ENCODE data around the gene ZNF722. TPM values are rescaled to one million over a fixed set of nuclear protein-coding genes. Genes with fewer than 3 reads are reported as not detected.
A peak's percentile ranks its signal among the peaks of the same experiment; 100 is the strongest.
"Not testable (repeated sequence)": the region's sequence is repeated elsewhere in the genome, so short reads cannot be mapped to it uniquely, and the experiment has no call there.

The ZNF722 gene
- total and polyA plus RNA-seq, 10 of the 15 experiments (the other 5 are each of a cell fraction or from before 2014, with no cell fraction given): not detected

DNA sequence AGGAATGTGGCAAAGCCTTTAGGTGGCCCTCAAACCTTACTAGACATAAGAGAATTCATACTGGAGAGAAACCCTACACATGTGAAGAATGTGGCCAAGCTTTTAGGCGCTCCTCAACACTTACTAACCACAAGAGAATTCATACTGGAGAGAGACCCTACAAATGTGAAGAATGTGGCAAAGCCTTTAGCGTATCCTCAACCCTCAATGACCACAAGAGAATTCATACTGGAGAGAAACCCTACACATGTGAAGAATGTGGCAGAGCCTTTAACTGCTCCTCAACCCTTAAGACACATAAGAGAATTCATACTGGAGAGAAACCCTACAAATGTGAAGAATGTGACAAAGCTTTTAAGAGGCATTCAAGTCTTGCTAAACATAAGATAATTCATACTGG lies 16.8 kb downstream of the ZNF722 start:
- FAIRE-seq; H3K4me3 ChIP-seq; H3K4me1 ChIP-seq (ENCODE audit: control insufficient read depth, insufficient read depth, low read length); H3K9ac ChIP-seq (ENCODE audit: control insufficient read depth, insufficient read depth, low read length); H3K79me2 ChIP-seq (ENCODE audit: control insufficient read depth, insufficient read depth, low read length); POLR2A ChIA-PET; BruUV-seq (replicated peaks); H3K9me3 ChIP-seq (replicated peaks; ENCODE audit: control insufficient read depth, insufficient read depth, low read length); in situ Hi-C loops (cut with MboI); H3K4me2 ChIP-seq (ENCODE audit: control insufficient read depth, insufficient read depth); SMC1A ChIA-PET (ENCODE audit: uncharacterized antibody, unreplicated experiment); intact Hi-C loops (cut with micrococcal nuclease; ENCODE audit: unreplicated experiment); H2AFZ ChIP-seq (ENCODE audit: control insufficient read depth, low read depth, low read length); H3K27me3 ChIP-seq (replicated peaks in 1 of 2; ENCODE audit: control insufficient read depth in 2 of 2, insufficient read depth in 2 of 2, low read length in 1 of 2); RAD21 ChIA-PET (ENCODE audit: unreplicated experiment); CTCF ChIA-PET; H3K36me3 ChIP-seq (ENCODE audit: control insufficient read depth in 2 of 2, insufficient read depth in 2 of 2, low read length in 1 of 2); H4K20me1 ChIP-seq (ENCODE audit: control insufficient read depth, insufficient read depth); DNase-seq (ENCODE audit: low read depth, low spot score); H3K27ac ChIP-seq (ENCODE audit: control insufficient read depth, insufficient read depth); ATAC-seq: not testable (repeated sequence)
- peak; percentile 37 for TF ChIP-seq ZNF274 (IDR thresholded peaks at IDR 0.05; ENCODE audit: insufficient read depth, insufficient read length)
- WGBS (ENCODE audit: insufficient coverage, insufficient replicate concordance, low lambda C conversion rate, missing lambda C conversion rate): 8% methylated on average over 2 of the region's 2 CpGs

DNA sequence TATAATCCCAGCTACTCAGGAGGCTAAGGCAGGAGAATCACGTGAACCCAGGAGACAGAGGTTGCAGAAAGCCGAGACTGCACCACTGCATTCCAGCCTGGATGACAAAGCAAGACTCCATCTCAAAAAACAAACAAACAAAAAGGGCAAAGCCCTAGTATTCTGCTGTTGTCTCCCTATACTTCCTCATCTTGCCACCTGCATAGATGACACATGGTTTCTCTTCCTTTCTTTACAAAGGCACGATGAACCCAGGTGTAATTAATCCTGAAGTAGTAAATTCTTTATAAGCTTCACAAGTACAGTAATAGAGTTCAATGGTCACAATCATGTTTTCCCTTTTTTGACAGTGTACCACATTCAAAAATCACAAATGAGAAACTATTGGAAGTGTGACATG lies 36.7 kb downstream of the ZNF722 start:
- no peaks in the 10 kb centered on the region for H3K4me1 ChIP-seq (ENCODE audit: control insufficient read depth, insufficient read depth, low read length)
- no peak for ATAC-seq
- no peaks in the 10 kb centered on the region for H3K79me2 ChIP-seq (ENCODE audit: control insufficient read depth, insufficient read depth, low read length)
- TF ChIP-seq JUND (IDR thresholded peaks at IDR 0.05; ENCODE audit: low read depth, low read length) (no peak), E4F1 (IDR thresholded peaks at IDR 0.05; ENCODE audit: borderline replicate concordance, partially characterized antibody) (no peak), IRF4 (IDR thresholded peaks at IDR 0.05; ENCODE audit: low read depth, low read length) (no peak), SMAD5 (IDR thresholded peaks at IDR 0.05; ENCODE audit: low read depth) (no peak), BCL11A (IDR thresholded peaks at IDR 0.05; ENCODE audit: low read depth, low read length) (no peak), CREM (IDR thresholded peaks at IDR 0.05; ENCODE audit: low read depth) (no peak), ZBTB11 (CRISPR knock-in tag; IDR thresholded peaks at IDR 0.05) (no peak), KDM1A (IDR thresholded peaks at IDR 0.05; ENCODE audit: borderline replicate concordance) (no peak), STAT3 (IDR thresholded peaks at IDR 0.05; ENCODE audit: low read depth, low read length) (no peak), CHD2 (IDR thresholded peaks at IDR 0.05; ENCODE audit: borderline replicate concordance, low read depth, low read length) (no peak)
- TF ChIP-seq, protein P1, sequence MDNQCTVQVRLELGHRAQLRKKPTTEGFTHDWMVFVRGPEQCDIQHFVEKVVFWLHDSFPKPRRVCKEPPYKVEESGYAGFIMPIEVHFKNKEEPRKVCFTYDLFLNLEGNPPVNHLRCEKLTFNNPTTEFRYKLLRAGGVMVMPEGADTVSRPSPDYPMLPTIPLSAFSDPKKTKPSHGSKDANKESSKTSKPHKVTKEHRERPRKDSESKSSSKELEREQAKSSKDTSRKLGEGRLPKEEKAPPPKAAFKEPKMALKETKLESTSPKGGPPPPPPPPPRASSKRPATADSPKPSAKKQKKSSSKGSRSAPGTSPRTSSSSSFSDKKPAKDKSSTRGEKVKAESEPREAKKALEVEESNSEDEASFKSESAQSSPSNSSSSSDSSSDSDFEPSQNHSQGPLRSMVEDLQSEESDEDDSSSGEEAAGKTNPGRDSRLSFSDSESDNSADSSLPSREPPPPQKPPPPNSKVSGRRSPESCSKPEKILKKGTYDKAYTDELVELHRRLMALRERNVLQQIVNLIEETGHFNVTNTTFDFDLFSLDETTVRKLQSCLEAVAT (IDR thresholded peaks at IDR 0.05): no peak
- no peak overlapping the region for H3K4me2 ChIP-seq (ENCODE audit: control insufficient read depth, insufficient read depth)
- no peak overlapping the region for H3K9ac ChIP-seq (ENCODE audit: control insufficient read depth, insufficient read depth, low read length)
- no peaks in the 10 kb centered on the region for H3K27me3 ChIP-seq (replicated peaks in 1 of 2; ENCODE audit: control insufficient read depth in 2 of 2, insufficient read depth in 2 of 2, low read length in 1 of 2)
- no peak for DNase-seq (ENCODE audit: low read depth, low spot score)
- H3K27ac ChIP-seq (ENCODE audit: control insufficient read depth, insufficient read depth): no peak overlapping the region
- FAIRE-seq: no peak
- WGBS (ENCODE audit: insufficient coverage, insufficient replicate concordance, low lambda C conversion rate, missing lambda C conversion rate): 18% methylated on average over 3 of the region's 3 CpGs
- CTCF ChIA-PET: interaction anchor here (0.6 kb wide), 1 partner anchor 100 kb away, joined by 4 read pairs; no protein-coding TSS in a partner anchor
- BruUV-seq (replicated peaks): no TSS peak
- no peaks in the 10 kb centered on the region; the same call in 2 of the 3 replicates for H3K9me3 ChIP-seq (replicated peaks; ENCODE audit: control insufficient read depth, insufficient read depth, low read length)
- SMC1A ChIA-PET (ENCODE audit: uncharacterized antibody, unreplicated experiment): no interaction called here
- intact Hi-C loops (cut with micrococcal nuclease; ENCODE audit: unreplicated experiment) (no loop called here), in situ Hi-C loops (cut with MboI) (no loop called here)
- no peak overlapping the region for H2AFZ ChIP-seq (ENCODE audit: control insufficient read depth, low read depth, low read length)
- H4K20me1 ChIP-seq (ENCODE audit: control insufficient read depth, insufficient read depth): no peaks in the 10 kb centered on the region
- no peak overlapping the region for H3K4me3 ChIP-seq
- POLR2A ChIA-PET: no interaction called here
- RAD21 ChIA-PET (ENCODE audit: unreplicated experiment): no interaction called here
- no peaks in the 10 kb centered on the region for H3K36me3 ChIP-seq (ENCODE audit: control insufficient read depth in 2 of 2, insufficient read depth in 2 of 2, low read length in 1 of 2)

All from GM12878 (cell line).